ENCODE measurements around the gene HJV.

DNA sequence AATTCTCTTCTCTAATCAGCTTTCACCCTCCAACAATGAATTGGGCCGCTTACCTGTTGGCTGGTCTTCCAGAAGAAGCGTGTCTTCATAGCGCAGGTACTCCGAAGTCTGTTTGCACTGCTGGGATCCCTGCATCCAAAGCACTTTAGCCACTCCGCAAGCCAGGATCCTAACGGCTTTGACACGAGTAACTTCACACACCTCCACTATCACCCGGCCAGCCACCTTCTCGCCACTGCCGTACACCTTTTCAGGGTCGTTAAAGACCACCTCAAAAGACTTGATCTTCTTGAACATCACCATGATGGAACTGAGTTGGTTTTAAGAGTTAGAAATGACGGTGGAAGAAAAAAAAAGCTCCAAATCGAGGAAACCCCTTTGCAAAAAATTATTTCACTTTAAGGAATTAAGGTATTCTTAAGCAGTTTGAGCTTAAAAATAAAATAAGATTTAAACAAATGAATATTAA lies 25.5 kb downstream of the HJV start:
- TF ChIP-seq, protein P1, sequence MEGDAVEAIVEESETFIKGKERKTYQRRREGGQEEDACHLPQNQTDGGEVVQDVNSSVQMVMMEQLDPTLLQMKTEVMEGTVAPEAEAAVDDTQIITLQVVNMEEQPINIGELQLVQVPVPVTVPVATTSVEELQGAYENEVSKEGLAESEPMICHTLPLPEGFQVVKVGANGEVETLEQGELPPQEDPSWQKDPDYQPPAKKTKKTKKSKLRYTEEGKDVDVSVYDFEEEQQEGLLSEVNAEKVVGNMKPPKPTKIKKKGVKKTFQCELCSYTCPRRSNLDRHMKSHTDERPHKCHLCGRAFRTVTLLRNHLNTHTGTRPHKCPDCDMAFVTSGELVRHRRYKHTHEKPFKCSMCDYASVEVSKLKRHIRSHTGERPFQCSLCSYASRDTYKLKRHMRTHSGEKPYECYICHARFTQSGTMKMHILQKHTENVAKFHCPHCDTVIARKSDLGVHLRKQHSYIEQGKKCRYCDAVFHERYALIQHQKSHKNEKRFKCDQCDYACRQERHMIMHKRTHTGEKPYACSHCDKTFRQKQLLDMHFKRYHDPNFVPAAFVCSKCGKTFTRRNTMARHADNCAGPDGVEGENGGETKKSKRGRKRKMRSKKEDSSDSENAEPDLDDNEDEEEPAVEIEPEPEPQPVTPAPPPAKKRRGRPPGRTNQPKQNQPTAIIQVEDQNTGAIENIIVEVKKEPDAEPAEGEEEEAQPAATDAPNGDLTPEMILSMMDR (conservative IDR thresholded peaks at IDR 0.05), result no peak
- no peak for TF ChIP-seq ZFX (IDR thresholded peaks at IDR 0.05)
